ENCODE results near the gene EYS.
A peak's percentile ranks its signal among the peaks of the same experiment; 100 is the strongest.

EYS gene

DNA sequence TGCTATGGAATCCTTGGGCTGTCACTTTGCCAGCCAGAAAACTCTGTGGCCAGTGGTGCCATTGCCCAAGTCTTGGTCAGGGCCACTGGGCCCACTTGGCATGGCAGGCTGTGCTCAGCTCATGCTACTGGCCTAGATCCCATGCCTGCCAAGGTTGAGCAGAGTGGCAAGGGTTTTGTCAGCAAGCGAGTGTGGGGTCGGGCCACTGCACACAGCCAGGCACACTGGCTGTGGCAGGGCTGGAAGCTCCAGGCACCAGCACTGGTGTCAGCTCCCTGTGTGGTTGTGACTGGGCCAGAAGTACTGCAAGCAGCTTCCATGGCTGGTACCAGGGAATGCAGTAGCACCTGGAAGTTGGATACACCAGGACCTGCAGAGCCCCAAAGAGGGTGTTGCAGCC, 846.8 kb downstream of the EYS start:
- TF ChIP-seq, protein P1, sequence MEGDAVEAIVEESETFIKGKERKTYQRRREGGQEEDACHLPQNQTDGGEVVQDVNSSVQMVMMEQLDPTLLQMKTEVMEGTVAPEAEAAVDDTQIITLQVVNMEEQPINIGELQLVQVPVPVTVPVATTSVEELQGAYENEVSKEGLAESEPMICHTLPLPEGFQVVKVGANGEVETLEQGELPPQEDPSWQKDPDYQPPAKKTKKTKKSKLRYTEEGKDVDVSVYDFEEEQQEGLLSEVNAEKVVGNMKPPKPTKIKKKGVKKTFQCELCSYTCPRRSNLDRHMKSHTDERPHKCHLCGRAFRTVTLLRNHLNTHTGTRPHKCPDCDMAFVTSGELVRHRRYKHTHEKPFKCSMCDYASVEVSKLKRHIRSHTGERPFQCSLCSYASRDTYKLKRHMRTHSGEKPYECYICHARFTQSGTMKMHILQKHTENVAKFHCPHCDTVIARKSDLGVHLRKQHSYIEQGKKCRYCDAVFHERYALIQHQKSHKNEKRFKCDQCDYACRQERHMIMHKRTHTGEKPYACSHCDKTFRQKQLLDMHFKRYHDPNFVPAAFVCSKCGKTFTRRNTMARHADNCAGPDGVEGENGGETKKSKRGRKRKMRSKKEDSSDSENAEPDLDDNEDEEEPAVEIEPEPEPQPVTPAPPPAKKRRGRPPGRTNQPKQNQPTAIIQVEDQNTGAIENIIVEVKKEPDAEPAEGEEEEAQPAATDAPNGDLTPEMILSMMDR (conservative IDR thresholded peaks at IDR 0.05), result no peak
- TF ChIP-seq ZFX (IDR thresholded peaks at IDR 0.05), result no peak
- no peak overlapping the region for H3K27ac ChIP-seq

DNA sequence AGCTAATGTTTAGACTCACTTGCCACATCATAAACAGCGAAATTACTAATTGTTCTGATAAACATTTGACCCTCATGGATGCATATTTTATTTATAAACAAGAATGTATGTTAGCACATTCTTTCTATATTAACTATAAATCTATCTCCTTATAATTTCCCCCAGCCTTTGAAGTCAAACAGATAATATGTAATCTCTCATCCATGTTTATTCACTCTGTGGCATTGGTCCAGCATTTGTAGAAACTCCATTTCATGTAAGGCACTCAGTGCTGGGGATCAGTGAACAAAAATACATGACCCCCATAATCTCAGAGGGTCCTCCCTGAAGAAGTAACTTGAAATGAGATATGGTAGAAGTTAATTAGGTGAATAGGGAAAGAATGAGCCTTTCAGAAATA, 856.9 kb downstream of the EYS start:
- no peak overlapping the region for H3K27ac ChIP-seq
- TF ChIP-seq, protein P1 (conservative IDR thresholded peaks at IDR 0.05), result no peak
- no peak for TF ChIP-seq ZFX (IDR thresholded peaks at IDR 0.05)

GRCh38 chr6:64848467-64848866, 858.6 kb downstream of the EYS start:
- TF ChIP-seq, protein P1 (conservative IDR thresholded peaks at IDR 0.05), result no peak
- TF ChIP-seq ZFX (IDR thresholded peaks at IDR 0.05), result no peak
- no peak overlapping the region for H3K27ac ChIP-seq

- TF ChIP-seq, protein P1 (conservative IDR thresholded peaks at IDR 0.05), result no peak
- no peak for TF ChIP-seq ZFX (IDR thresholded peaks at IDR 0.05)
- no peak overlapping the region for H3K27ac ChIP-seq
These were observed 859.6 kb downstream of the EYS start for GRCh38 chr6:64847396-64847795.

DNA sequence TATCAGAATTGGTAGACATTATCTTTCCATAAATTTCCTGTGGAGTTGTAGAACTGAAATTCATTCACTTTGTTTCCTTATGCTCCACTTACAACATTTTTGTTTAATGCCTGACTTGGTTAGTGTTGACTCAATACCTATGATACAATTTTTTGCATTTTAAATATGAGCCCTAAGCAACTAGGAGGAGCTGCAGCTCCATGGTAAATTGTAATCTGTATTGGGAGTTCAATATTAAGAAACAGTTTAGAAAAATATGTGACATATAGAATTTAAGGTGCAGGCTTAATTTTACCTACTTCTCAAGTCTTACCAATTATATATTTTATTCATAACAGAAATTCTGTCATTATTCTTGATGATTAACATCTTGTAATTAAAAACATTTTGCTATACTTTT, 868.3 kb downstream of the EYS start:
- TF ChIP-seq ZFX (IDR thresholded peaks at IDR 0.05), result no peak
- TF ChIP-seq, protein P1 (conservative IDR thresholded peaks at IDR 0.05), result peak; percentile 16
- no peak overlapping the region for H3K27ac ChIP-seq

DNA sequence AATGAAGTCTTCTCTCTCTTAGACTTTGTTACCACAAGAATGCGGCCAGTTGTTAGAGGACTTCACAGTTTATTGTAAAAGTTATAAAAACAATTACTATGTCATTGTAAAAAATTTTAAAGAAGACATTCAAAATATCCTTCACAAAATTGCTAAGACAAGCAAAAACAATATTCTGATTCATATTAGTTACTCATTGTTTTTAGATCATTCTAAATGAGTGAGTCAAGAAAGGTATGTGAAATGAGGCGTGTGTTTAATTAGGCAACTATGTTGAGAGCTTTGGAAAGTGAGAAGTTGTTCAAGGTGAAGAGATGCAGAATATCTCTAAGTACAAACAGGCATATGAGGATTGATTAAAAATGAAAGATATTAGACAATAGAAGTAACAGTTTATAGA, 875.3 kb downstream of the EYS start:
- H3K27ac ChIP-seq, result no peak overlapping the region
- TF ChIP-seq, protein P1 (conservative IDR thresholded peaks at IDR 0.05), result no peak
- no peak for TF ChIP-seq ZFX (IDR thresholded peaks at IDR 0.05)

DNA sequence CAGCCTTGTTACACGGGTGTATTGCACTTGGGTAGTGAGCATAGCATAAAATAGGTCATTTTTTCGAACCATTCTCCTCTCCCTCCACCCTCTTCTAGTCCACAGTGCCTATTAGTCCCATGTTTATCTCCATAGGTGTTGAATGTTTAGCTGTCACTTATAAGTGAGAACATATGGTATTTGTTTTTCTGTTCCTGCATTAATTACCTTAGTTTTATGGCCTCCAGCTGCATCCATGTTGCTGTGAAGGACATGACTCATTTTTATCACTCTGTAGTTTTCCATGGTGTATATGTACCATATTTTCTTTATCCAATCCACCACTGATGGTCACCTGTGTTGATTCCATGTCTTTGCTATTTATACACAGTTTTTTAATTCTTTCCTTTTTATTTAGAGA, 889.5 kb downstream of the EYS start:
- H3K27ac ChIP-seq, result no peak overlapping the region
- TF ChIP-seq, protein P1 (conservative IDR thresholded peaks at IDR 0.05), result no peak
- no peak for TF ChIP-seq ZFX (IDR thresholded peaks at IDR 0.05)

All from C4-2B (cell line).